Liver (tissue), 9 donors: ENCODE results near the gene WFS1. TPM values are rescaled to one million over a fixed set of nuclear protein-coding genes. Genes with fewer than 3 reads are reported as not detected.

ENCODE experiments used
- DNase-seq: peaks from one replicate; pipeline ENCODE4 v3.0.0-alpha.2; 2017; ENCODE audit warnings: low spot score
- H3K27ac ChIP-seq, 2 donors: one replicate each; pipeline ENCODE4 v1.7.0; 2013; ENCODE audit warnings: inconsistent platforms in 2 of 2, low read length in 2 of 2, control low read depth in 1 of 2, low read depth in 1 of 2, mild to moderate bottlenecking in 1 of 2
- H3K27me3 ChIP-seq, 4 donors: one replicate each; pipeline versions ENCODE4 v1.6.1 to v1.7.0; 2013; ENCODE audit warnings: low read length in 3 of 4, inconsistent platforms in 1 of 4, mild to moderate bottlenecking in 1 of 4, moderate library complexity in 1 of 4; ENCODE audit not compliant: control insufficient read depth in 4 of 4, insufficient read depth in 4 of 4
- H3K36me3 ChIP-seq, 4 donors: one replicate each; pipeline versions ENCODE4 v1.6.1 to v1.7.0; 2013; ENCODE audit warnings: low read length in 3 of 4, mild to moderate bottlenecking in 3 of 4, low read depth in 1 of 4, moderate library complexity in 1 of 4; ENCODE audit not compliant: control insufficient read depth in 4 of 4, insufficient read depth in 3 of 4
- H3K4me1 ChIP-seq, 4 donors: one replicate each; pipeline versions ENCODE4 v1.6.1 to v1.7.0; 2013; ENCODE audit warnings: low read length in 3 of 4, mild to moderate bottlenecking in 3 of 4, moderate library complexity in 1 of 4; ENCODE audit not compliant: control insufficient read depth in 4 of 4, insufficient read depth in 4 of 4
- H3K4me3 ChIP-seq, 3 donors: one replicate each; pipeline versions ENCODE4 v1.6.1 to v1.7.0; 2013; ENCODE audit warnings: low read length in 3 of 3, control low read depth in 1 of 3, low read depth in 1 of 3, mild to moderate bottlenecking in 1 of 3
- H3K9ac ChIP-seq, 2 donors: one replicate each; pipeline ENCODE4 v1.7.0; 2013; ENCODE audit warnings: low read length in 2 of 2, mild to moderate bottlenecking in 2 of 2, moderate library complexity in 2 of 2, control low read depth in 1 of 2, low read depth in 1 of 2
- H3K9me3 ChIP-seq, 4 donors: one replicate each; pipeline versions ENCODE4 v1.6.1 to v1.7.0; 2013; ENCODE audit warnings: low read length in 3 of 4; ENCODE audit not compliant: control insufficient read depth in 4 of 4
- FOXA2 ChIP-seq: IDR thresholded peaks from 2 replicates; pipeline ENCODE4 v1.6.1; 2016; ENCODE audit warnings: antibody characterized with exemption
- GABPA ChIP-seq, 2 donors: IDR thresholded peaks in 1 of 2; conservative IDR thresholded peaks in 1 of 2; 2 replicates each; pipeline ENCODE4 v1.6.1; 2016; ENCODE audit warnings: antibody characterized with exemption in 2 of 2, mild to moderate bottlenecking in 1 of 2, moderate library complexity in 1 of 2
- RAD21 ChIP-seq, 2 donors: IDR thresholded peaks; 2 replicates each; pipeline ENCODE4 v1.6.1; 2016; ENCODE audit warnings: antibody characterized with exemption in 2 of 2, mild to moderate bottlenecking in 2 of 2
- SP1 ChIP-seq: IDR thresholded peaks from 2 replicates; pipeline ENCODE4 v1.6.1; 2018; ENCODE audit warnings: antibody characterized with exemption, mild to moderate bottlenecking
- TAF1 ChIP-seq: conservative IDR thresholded peaks from 2 replicates; pipeline ENCODE4 v1.6.1; 2016; ENCODE audit warnings: antibody characterized with exemption, mild to moderate bottlenecking
- WGBS: extraction: QIAGEN DNeasy Blood & Tissue Kit; methylation state at CpG from one replicate; pipeline ENCODE4 v1.1.7; 2013; 5-methylcytosine and 5-hydroxymethylcytosine counted together
- polyA plus RNA-seq, 2 donors: library from polyadenylated mRNA; stranded (reverse) in 1 of 2; unstranded in 1 of 2; fragments of 200-250 nt in 1 of 2; fragments of >200 nt in 1 of 2; fragmentation: Nextera tagmentation in 1 of 2; extraction: Ambion mirVana in 1 of 2; gene quantifications; one replicate each; pipeline versions ENCODE4 v1.2.1 to v1.2.3, GENCODE V29; 2013 to 2015
- total RNA-seq, 2 donors: library from RNA; depleted of rRNA; stranded (reverse); fragments of >200 nt; gene quantifications; one replicate each; pipeline ENCODE4 v1.2.3, GENCODE V29; 2014
- TF ChIP-seq, protein P1 (sequence below): fragments of 150-350 bp; IDR thresholded peaks from 2 replicates; pipeline ENCODE4 v1.5.1; 2017; ENCODE audit warnings: improper control_type of control experiment, low read depth, low read length; ENCODE audit not compliant: missing input control
- TF ChIP-seq, protein P2 (sequence below): IDR thresholded peaks from 2 replicates; pipeline ENCODE4 v1.6.1; 2016; ENCODE audit warnings: antibody characterized with exemption
- TF ChIP-seq, protein P3 (sequence below): IDR thresholded peaks from 2 replicates; pipeline ENCODE4 v1.6.1; 2016; ENCODE audit warnings: antibody characterized with exemption
- TF ChIP-seq, protein P4 (sequence below): IDR thresholded peaks from 2 replicates; pipeline ENCODE4 v1.6.1; 2016; ENCODE audit warnings: antibody characterized with exemption, mild to moderate bottlenecking
- donor health status: healthy.
- donor health status: healthy.
- donor health status: healthy.
- donor health status: healthy.
- donor health status: healthy.

Gene WFS1, protein sequence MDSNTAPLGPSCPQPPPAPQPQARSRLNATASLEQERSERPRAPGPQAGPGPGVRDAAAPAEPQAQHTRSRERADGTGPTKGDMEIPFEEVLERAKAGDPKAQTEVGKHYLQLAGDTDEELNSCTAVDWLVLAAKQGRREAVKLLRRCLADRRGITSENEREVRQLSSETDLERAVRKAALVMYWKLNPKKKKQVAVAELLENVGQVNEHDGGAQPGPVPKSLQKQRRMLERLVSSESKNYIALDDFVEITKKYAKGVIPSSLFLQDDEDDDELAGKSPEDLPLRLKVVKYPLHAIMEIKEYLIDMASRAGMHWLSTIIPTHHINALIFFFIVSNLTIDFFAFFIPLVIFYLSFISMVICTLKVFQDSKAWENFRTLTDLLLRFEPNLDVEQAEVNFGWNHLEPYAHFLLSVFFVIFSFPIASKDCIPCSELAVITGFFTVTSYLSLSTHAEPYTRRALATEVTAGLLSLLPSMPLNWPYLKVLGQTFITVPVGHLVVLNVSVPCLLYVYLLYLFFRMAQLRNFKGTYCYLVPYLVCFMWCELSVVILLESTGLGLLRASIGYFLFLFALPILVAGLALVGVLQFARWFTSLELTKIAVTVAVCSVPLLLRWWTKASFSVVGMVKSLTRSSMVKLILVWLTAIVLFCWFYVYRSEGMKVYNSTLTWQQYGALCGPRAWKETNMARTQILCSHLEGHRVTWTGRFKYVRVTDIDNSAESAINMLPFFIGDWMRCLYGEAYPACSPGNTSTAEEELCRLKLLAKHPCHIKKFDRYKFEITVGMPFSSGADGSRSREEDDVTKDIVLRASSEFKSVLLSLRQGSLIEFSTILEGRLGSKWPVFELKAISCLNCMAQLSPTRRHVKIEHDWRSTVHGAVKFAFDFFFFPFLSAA
- total RNA-seq (10 to 100 TPM; 12.8 to 13.2 TPM), polyA plus RNA-seq (10 to 100 TPM in 1 of 2 donors, 1 to 10 TPM in 1; 6.0 to 23.9 TPM)

DNA sequence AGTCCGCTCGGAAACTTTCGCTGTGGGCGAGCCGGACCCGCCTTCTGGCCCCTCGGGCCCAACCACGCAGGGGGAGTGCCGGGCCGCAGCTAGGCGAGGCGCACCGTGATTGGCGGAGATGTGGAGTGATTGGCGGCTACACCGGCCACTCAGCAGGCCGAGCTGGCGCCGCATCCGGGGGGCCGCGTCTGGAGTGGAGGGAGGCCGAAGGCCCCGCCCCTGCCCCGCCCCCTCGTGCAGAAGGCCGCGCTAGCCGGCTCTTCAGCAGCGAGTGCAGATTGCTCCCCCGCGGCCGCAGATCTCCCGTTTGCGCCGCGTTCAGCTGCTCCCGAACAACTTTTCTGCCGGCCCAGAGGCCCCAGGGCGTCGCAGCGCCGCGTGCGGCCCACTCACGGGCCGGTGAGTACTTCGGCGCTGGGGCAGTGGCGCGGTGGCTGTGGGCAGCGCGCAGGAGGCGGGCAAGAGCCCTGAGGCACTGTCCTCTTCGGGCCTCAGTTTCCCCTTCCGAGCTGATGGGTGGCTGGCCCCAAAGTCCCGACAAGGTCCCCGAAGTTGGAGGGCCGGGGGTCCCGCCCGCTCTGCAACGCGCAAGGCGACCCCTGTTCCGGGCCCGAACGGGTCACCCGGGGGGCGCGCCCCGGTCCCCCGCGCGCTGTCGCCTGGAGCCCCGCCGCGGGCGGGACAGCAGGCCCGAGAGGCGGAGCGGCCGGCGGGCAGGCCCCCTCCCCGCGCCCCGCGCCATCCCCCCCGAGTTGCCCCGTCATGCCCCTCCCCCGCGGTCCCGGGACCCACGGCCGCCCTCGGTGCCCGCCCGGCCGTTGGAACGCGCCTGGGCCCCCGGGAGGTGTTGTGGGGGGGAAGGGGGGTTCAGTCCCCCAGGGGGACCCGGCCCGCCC, at the start of gene WFS1:
TSS of gene WFS1 (plus strand) at position 235 of the 896 bp plus-strand sequence. CDS start 7,606 bp downstream, outside the sequence.
- Histone ChIP-seq H3K4me3 (peak within 1 kb of the TSS; percentile 76 to 92 (median 86)), H3K27me3 (no peaks in the 10 kb centered on the region), H3K27ac (peak within 1 kb of the TSS; percentile 48 to 66), H3K9me3 (no peaks in the 10 kb centered on the region), H3K4me1 (peaks cover 2 to 21% (median 11%) of the 10 kb centered on the region in 4 donors), H3K36me3 (no peaks in the 10 kb centered on the region), H3K9ac (peak within 1 kb of the TSS in 1 of 2 donors; percentile 39)
- TF ChIP-seq, protein P1, sequence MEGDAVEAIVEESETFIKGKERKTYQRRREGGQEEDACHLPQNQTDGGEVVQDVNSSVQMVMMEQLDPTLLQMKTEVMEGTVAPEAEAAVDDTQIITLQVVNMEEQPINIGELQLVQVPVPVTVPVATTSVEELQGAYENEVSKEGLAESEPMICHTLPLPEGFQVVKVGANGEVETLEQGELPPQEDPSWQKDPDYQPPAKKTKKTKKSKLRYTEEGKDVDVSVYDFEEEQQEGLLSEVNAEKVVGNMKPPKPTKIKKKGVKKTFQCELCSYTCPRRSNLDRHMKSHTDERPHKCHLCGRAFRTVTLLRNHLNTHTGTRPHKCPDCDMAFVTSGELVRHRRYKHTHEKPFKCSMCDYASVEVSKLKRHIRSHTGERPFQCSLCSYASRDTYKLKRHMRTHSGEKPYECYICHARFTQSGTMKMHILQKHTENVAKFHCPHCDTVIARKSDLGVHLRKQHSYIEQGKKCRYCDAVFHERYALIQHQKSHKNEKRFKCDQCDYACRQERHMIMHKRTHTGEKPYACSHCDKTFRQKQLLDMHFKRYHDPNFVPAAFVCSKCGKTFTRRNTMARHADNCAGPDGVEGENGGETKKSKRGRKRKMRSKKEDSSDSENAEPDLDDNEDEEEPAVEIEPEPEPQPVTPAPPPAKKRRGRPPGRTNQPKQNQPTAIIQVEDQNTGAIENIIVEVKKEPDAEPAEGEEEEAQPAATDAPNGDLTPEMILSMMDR: no peak
- TF ChIP-seq, protein P2, sequence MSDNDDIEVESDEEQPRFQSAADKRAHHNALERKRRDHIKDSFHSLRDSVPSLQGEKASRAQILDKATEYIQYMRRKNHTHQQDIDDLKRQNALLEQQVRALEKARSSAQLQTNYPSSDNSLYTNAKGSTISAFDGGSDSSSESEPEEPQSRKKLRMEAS: no peak
- TF ChIP-seq FOXA2 (no peak), TAF1 (no peak), GABPA (IDR thresholded peaks at IDR 0.05 in 1 of 2, conservative IDR thresholded peaks at IDR 0.05 in 1 of 2) (peak in 1 of 2 donors; percentile 27), SP1 (peak; percentile 86), RAD21 (IDR thresholded peaks at IDR 0.05) (peak in 1 of 2 donors; percentile 5)
- TF ChIP-seq, protein P3, sequence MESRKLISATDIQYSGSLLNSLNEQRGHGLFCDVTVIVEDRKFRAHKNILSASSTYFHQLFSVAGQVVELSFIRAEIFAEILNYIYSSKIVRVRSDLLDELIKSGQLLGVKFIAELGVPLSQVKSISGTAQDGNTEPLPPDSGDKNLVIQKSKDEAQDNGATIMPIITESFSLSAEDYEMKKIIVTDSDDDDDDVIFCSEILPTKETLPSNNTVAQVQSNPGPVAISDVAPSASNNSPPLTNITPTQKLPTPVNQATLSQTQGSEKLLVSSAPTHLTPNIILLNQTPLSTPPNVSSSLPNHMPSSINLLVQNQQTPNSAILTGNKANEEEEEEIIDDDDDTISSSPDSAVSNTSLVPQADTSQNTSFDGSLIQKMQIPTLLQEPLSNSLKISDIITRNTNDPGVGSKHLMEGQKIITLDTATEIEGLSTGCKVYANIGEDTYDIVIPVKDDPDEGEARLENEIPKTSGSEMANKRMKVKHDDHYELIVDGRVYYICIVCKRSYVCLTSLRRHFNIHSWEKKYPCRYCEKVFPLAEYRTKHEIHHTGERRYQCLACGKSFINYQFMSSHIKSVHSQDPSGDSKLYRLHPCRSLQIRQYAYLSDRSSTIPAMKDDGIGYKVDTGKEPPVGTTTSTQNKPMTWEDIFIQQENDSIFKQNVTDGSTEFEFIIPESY: no peak
- TF ChIP-seq, protein P4, sequence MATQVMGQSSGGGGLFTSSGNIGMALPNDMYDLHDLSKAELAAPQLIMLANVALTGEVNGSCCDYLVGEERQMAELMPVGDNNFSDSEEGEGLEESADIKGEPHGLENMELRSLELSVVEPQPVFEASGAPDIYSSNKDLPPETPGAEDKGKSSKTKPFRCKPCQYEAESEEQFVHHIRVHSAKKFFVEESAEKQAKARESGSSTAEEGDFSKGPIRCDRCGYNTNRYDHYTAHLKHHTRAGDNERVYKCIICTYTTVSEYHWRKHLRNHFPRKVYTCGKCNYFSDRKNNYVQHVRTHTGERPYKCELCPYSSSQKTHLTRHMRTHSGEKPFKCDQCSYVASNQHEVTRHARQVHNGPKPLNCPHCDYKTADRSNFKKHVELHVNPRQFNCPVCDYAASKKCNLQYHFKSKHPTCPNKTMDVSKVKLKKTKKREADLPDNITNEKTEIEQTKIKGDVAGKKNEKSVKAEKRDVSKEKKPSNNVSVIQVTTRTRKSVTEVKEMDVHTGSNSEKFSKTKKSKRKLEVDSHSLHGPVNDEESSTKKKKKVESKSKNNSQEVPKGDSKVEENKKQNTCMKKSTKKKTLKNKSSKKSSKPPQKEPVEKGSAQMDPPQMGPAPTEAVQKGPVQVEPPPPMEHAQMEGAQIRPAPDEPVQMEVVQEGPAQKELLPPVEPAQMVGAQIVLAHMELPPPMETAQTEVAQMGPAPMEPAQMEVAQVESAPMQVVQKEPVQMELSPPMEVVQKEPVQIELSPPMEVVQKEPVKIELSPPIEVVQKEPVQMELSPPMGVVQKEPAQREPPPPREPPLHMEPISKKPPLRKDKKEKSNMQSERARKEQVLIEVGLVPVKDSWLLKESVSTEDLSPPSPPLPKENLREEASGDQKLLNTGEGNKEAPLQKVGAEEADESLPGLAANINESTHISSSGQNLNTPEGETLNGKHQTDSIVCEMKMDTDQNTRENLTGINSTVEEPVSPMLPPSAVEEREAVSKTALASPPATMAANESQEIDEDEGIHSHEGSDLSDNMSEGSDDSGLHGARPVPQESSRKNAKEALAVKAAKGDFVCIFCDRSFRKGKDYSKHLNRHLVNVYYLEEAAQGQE: peak; percentile 29
- DNase-seq: peak; percentile 90
- WGBS: 2% methylated on average over 104 of the region's 104 CpGs
